Left colon (tissue), 2 donors: Measurements from ENCODE around the gene COL18A1. TPM values are rescaled to one million over a fixed set of nuclear protein-coding genes. Genes with fewer than 3 reads are reported as not detected.
"Not testable (repeated sequence)": the region's sequence is repeated elsewhere in the genome, so short reads cannot be mapped to it uniquely, and the experiment has no call there.

Experiments used
- ATAC-seq: fragments of 200-7000 bp; cut with Tn5 transposase; one replicate; pipeline ENCODE4 v1.9.1; 2020; ENCODE audit warnings: mild to moderate bottlenecking, moderate library complexity
- DNase-seq, 2 donors: peaks; one replicate each; pipeline ENCODE4 v3.0.0-alpha.2; 2020
- intact Hi-C, 2 donors: fragments of 100-400 bp; cut with DNase I in 1 of 2; cut with micrococcal nuclease in 1 of 2; formaldehyde crosslinking; loops; one replicate each; pipeline versions ENCODE4 v1.11.2 to v1.14.0; 2022; cut with DNase I, micrococcal nuclease
- total RNA-seq, 2 donors: library from RNA; stranded (reverse); fragmentation: NEBNext Ultra II Directional; extraction: Animal tissue kit (Norgen Biotek cat#: 25700); gene quantifications; one replicate each; pipeline ENCODE4 v1.2.1, GENCODE V29; 2021
- donor health status: DM: no; HTN: no; CAD: no.
- donor health status: DM: yes; HTN: yes; CAD: no.

The COL18A1 gene
- total RNA-seq, 2 donors from 2014 or later = 10.6 to 17.0 TPM

- no peak for ATAC-seq
- intact Hi-C loops = no loop called here
- no peak for DNase-seq
These were observed 39.2 kb upstream of the COL18A1 start for GRCh38 chr21:45365608-45366241.

DNA sequence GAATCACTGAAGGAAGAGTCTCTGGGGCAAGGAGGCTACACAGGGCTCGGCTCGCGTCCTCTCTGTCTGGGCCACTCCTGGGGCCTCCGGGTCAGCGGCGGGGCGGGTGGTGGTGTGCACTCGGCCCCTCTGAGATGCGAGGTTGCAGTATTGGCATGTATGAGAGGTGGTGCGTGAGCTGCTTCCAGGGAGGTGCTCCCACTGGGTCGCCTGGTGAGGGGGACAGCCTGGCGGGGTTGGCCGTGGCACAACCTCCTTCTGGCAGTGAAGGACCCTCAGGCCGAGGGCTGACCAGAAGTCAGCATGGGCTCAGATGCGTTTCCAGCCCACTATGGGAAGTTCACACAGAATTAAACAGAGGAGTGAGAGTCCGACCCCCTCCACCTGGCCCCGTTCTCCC, 38.5 kb upstream of the COL18A1 start:
- intact Hi-C loops = no loop called here
- ATAC-seq = no peak
- no peak for DNase-seq

- no peak for ATAC-seq
- DNase-seq = peak; percentile 30 to 39
- intact Hi-C loops = no loop called here
These were observed 38.0 kb upstream of the COL18A1 start for GRCh38 chr21:45366931-45367401.

DNA sequence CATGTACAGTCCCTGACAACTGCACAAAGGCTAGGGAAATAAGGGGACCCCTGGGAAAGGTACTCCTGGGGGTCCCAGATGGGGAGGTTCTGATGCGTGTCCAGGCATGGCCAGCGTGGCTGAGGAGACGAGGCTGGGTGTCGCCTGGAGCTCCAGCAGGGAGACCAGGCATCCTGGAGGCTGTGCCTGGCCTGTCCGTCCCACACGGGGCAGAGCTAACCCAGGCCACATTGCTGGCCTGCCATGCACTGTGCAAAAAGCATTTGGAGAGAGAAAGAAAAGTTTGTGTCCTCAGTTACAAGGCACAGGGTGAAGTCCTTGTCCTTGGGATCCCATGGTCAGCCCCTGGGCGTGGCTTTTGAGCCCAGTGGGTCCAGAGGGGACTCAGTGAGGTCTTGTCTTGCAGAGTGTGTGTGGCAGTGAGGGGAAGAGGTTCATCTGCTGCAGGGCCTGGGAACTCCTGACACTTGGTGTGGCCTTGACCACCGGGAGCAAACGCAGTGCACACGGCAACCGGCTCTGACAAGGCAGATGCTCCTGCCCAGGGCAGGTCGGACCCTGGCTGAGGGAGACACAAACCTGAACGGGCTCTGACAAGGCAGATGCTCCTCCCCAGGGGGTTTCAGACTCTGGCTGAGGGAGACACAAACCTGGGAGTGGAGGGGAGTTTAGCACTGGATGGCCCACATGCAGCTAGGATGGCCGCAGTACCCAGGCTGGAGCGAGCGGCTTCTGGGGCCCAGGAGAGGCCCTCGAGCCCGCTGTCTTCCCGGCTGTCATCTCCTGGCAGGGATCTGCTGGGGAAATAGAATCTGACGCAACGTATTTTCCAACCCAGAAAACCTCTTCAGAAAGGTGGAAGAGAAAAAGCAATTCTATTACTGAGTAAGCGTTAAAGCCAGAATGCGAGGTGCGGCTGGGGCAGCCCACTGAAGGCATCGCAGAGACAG, 37.3 kb upstream of the COL18A1 start:
- ATAC-seq (no peak), DNase-seq (no peak)
- intact Hi-C loops = no loop called here

- DNase-seq, ATAC-seq, intact Hi-C loops: not testable (repeated sequence)
These were observed 35.9 kb upstream of the COL18A1 start for GRCh38 chr21:45369018-45369417.

- intact Hi-C loops = no loop called here
- DNase-seq (no peak), ATAC-seq (no peak)
These were observed 34.4 kb upstream of the COL18A1 start for GRCh38 chr21:45370575-45370974.

GRCh38 chr21:45371081-45371480, 33.9 kb upstream of the COL18A1 start:
- intact Hi-C loops = no loop called here
- ATAC-seq = no peak
- no peak for DNase-seq

- ATAC-seq (no peak), DNase-seq (no peak)
- intact Hi-C loops = no loop called here
These were observed 33.3 kb upstream of the COL18A1 start for GRCh38 chr21:45371655-45372054.

- intact Hi-C loops = no loop called here
- DNase-seq = no peak
- ATAC-seq = no peak
These were observed 32.1 kb upstream of the COL18A1 start for GRCh38 chr21:45372732-45373355.

DNA sequence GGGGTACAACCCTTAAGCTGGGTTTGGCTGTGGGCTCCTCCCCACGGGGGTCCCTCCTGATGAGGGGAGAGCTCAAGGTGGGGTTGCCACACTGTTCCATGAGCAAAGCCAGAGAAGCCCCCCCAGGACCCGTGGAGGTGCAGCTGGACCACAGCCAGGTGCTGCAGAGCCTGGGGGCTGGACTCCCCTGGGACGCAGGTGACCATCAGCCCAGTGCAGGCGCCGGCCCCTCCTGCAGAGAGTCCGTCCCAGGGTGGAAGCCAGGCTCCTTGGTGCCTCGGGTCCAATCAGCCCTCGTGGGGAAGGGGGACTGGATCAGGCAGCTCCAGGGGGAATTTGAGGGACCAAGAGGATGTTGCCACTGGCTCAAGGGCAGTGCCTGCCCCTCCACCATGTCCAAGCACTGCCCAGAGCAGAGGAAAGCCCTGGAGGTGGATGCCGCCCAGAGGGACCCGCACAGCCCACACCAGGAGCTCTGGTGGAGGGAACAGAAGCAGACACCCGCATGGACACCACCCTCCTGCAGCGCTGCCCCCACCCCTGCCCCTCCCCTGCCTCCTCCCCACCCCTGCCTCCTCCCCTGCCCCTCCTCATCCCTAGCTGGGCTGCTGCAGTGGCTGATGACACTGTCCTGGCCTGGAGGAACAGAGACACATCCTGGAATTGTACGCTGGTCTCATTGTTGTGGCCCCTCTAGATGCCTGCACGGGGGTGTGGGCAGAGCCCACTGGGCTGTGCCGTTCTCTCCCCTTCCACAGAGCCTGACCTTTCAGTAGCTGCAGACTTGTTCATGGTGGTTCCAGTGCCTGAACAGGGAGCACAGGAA, 30.8 kb upstream of the COL18A1 start:
- DNase-seq = no peak

GRCh38 chr21:45374826-45375455, 30.0 kb upstream of the COL18A1 start:
- peak in 1 of 2 donors; percentile 13 for DNase-seq
- intact Hi-C loops = no loop called here

More for the DNA sequence above, 30.8 kb upstream of the COL18A1 start:
- no peak for ATAC-seq
- intact Hi-C loops = no loop called here

GRCh38 chr21:45376459-45377324, 28.3 kb upstream of the COL18A1 start:
- no peak for ATAC-seq
- intact Hi-C loops = no loop called here

More at GRCh38 chr21:45374826-45375455, 30.0 kb upstream of the COL18A1 start:
- no peak for ATAC-seq

DNA sequence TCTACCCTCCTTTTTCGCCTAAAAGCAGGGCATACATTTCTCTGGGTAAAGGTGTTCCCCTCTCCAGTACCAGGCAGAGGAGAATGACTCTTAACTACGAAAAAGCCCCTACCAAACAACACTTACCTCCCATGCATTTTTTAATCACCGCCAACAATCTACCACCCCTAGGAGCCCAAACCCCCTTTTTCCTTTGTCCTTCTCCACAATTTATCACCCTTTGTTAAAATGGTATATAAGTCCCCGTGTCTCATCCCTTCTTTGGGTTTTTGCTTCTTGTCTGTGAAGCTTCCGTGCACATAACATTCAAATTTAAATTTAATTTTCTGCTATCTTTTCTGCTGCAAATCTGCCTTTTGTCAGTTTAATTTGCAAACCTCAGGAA, 27.6 kb upstream of the COL18A1 start:
- no peak for ATAC-seq
- intact Hi-C loops = no loop called here
- no peak for DNase-seq

More at GRCh38 chr21:45376459-45377324, 28.3 kb upstream of the COL18A1 start:
- no peak for DNase-seq

- intact Hi-C loops = no loop called here
- no peak for ATAC-seq
- DNase-seq = no peak
These were observed 27.1 kb upstream of the COL18A1 start for GRCh38 chr21:45377866-45378257.

GRCh38 chr21:45378258-45378966, 26.6 kb upstream of the COL18A1 start:
- intact Hi-C loops = no loop called here
- DNase-seq (no peak), ATAC-seq (no peak)

GRCh38 chr21:45379171-45379900, 25.6 kb upstream of the COL18A1 start:
- no peak for ATAC-seq
- DNase-seq = no peak
- intact Hi-C loops = no loop called here
